ENCODE measurements around the gene AUTS2.

Gene AUTS2

DNA sequence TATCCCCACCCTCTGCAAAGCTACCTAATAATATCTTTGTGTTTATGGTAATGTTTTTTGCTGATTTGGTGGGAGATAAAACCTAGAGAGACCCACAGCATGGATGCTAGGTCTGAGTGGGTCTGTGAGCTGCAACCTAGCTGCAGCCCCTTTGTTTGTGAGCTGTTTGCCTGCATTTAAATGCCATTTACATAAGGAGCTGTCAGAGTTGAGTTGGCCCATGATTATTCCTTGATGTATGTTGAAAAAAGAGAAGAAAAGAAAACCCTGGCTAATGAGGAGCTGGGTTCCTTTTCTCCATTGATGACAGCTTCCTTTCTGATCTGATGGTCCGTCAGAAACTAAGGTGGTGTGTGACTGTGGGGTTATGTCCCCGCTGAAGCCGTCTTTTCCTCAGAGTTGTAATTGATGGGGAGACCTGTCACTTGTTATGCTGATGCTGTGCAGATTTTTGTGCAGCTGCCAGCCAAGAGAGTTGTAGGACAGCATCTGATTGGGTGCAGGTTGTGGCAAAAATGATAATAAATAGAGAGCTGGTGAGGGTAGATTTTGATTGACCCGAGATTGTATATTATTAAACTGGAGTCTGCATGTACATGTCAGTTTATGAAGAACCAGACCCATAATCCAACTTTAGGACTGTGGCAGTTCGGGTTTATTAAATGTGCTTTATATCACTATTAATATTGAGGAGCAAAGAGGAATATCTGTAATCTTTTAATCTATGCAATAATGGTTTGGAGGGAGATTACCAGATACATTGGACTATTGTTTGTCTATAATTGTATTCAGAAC is 219.8 kb downstream of the AUTS2 start:
- TF ChIP-seq, protein P1, sequence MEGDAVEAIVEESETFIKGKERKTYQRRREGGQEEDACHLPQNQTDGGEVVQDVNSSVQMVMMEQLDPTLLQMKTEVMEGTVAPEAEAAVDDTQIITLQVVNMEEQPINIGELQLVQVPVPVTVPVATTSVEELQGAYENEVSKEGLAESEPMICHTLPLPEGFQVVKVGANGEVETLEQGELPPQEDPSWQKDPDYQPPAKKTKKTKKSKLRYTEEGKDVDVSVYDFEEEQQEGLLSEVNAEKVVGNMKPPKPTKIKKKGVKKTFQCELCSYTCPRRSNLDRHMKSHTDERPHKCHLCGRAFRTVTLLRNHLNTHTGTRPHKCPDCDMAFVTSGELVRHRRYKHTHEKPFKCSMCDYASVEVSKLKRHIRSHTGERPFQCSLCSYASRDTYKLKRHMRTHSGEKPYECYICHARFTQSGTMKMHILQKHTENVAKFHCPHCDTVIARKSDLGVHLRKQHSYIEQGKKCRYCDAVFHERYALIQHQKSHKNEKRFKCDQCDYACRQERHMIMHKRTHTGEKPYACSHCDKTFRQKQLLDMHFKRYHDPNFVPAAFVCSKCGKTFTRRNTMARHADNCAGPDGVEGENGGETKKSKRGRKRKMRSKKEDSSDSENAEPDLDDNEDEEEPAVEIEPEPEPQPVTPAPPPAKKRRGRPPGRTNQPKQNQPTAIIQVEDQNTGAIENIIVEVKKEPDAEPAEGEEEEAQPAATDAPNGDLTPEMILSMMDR (IDR thresholded peaks at IDR 0.05; ENCODE audit: extremely low read depth, missing control alignments): no peak
- no peak for DNase-seq (ENCODE audit: low spot score)

DNA sequence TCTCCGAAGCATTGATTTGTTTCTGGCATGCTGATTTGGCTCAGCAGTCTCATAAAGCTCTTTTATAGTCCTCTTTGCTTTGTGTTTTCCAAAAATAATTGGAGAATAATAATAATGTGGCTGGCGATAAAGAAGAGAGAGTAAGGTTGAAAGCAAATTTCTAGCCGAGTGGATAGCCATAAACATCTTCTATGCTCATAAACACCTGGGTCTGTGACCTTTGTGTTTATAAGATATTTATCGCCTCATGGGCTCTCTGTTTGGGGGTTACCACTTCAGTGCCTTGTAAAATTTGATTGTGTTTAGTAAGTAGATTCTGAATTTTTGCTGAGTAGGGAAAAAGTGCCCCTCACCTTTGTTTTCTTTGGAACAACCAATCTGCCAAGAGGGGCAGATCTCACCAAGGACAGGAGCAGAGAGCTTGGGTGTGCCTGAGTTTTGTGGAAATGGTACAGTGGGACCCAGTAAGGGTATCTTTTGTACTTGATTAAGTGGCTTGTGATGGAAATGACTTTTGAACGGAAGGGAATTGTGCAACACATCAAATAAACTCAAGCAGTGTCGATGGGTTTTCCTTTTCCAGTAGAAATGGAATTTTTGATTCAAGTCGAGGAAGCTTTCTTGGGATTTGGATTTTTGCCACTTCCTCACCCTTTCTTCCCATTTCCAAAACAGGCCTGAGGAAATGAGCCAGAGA is 220.5 kb downstream of the AUTS2 start:
- DNase-seq (ENCODE audit: low spot score): no peak
- TF ChIP-seq, protein P1 (IDR thresholded peaks at IDR 0.05; ENCODE audit: extremely low read depth, missing control alignments): no peak

DNA sequence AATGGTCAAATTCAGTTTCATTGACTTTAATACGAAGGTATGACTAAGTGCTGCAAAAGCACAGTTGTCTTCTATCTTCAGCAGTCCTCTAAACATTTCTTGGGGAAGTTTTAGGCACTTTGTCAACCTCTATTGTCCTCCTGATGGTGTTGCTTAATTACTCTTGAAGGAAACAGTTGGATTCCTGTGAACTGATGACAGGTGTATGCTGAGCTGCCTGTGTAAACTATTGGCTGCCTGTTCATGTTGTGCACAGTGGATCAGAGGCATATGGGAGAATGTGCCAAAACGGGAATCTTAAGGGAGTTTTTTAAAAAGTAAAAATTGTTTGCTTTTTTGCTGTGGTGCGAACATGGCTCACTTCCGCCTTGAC is 221.0 kb downstream of the AUTS2 start:
- DNase-seq (ENCODE audit: low spot score): no peak
- TF ChIP-seq, protein P1 (IDR thresholded peaks at IDR 0.05; ENCODE audit: extremely low read depth, missing control alignments): no peak

DNA sequence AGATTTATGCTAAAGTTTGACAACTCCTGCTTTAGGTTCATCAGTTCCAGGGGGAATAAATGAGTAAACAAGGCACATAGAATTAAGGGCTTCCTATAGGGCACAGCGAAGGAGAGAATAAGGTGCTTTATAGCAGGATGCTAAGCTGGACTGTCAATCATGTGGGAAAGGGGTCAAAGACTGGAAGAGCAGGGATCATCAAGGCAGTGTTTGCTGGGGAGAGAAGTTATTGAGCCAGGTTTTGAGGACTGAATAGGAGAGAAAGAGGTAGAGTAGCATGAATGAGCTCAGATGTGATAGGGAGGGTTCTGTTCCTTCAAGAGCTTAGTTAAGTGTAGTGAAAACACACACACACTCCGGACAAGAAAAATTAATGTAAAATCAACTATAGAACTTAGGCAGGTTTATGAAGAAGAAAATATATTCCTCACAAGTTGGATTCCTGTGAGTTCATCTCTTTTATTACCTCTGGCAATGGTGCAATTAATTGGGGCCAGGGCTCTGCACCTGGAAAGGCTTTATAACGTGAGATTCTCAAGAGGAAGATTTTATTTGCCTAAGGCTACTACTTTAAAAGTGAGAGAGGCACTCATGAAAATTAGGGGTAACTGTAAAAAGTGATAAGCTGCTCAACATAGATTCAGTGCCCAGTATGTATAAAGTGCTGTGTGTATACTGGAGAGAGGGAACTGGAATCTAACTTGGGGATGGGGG is 222.4 kb downstream of the AUTS2 start:
- TF ChIP-seq, protein P1 (IDR thresholded peaks at IDR 0.05; ENCODE audit: extremely low read depth, missing control alignments): no peak
- DNase-seq (ENCODE audit: low spot score): no peak

DNA sequence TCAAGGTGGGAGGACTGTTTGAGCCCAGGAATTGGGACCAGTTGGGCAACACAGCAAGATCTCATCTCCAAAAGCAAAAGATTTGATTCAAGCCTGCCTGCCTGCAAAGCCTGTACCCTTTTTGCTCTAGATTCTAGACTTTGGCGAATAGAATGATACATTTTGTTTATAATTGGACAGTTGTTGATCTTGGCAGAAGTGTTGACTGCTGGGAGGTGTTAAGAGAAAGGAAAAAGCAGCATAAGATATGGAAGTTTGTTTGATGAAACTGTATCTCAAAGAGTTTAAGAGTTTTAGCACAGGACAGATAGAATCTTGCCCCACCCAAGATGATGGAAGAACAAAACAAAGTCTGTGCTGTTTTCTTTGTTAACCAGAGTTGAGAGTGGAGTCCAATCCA is 224.1 kb downstream of the AUTS2 start:
- TF ChIP-seq, protein P1 (IDR thresholded peaks at IDR 0.05; ENCODE audit: extremely low read depth, missing control alignments): no peak

DNA sequence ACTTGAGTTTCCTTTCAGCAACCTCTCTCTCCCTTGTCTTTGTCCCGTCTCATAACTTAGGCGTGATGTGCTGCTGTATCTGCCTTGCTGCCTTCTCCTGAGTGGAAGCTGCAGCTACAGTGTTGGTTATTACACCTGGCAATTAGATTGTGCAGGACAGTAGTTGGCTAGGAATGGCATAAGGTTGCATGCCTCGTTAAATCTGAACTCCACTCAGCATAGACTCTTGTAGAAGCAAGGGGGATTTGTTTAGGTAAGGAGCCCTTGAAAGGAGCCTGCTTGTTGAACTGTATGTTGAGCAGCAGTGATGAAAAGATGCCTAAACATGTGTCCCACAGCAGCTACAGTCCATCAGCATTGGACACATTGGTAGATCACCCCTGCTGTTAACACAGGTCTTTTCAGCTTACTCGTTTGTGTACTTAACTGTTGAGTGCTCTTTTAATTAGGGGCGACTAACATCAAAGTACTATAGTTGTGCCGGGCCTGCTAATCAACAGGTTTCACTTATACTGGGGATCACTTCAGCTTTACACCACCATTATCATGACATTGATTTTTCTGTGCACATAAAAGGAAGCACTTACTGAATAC is 225.0 kb downstream of the AUTS2 start:
- DNase-seq (ENCODE audit: low spot score): no peak

More for the DNA sequence above, 224.1 kb downstream of the AUTS2 start:
- no peak for DNase-seq (ENCODE audit: low spot score)

More for the DNA sequence above, 225.0 kb downstream of the AUTS2 start:
- TF ChIP-seq, protein P1 (IDR thresholded peaks at IDR 0.05; ENCODE audit: extremely low read depth, missing control alignments): no peak
